BE2C (cell line): ENCODE results near the gene EFCAB6.

Source experiments
- DNase-seq: peaks from one replicate; pipeline ENCODE4 v3.0.0-alpha.2; 2020
- H3K27me3 ChIP-seq: fragments of 250-450 bp; sonication (Bioruptor Pico); 2 replicates; pipeline ENCODE4 v1.5.1; 2020; ENCODE audit warnings: mild to moderate bottlenecking
- H3K36me3 ChIP-seq: fragments of 250-450 bp; sonication (Bioruptor Pico); 2 replicates; pipeline ENCODE4 v1.5.1; 2020; ENCODE audit warnings: mild to moderate bottlenecking
- H3K4me1 ChIP-seq: fragments of 250-450 bp; sonication (Bioruptor Pico); 2 replicates; pipeline ENCODE4 v1.5.1; 2020
- H3K4me3 ChIP-seq: 2 replicates; pipeline ENCODE4 v1.5.1; 2011; ENCODE audit warnings: low read depth, low read length
- H3K9me3 ChIP-seq: fragments of 250-450 bp; sonication (Bioruptor Pico); 2 replicates; pipeline ENCODE4 v1.5.1; 2020
- CTCF ChIP-seq: IDR thresholded peaks from 2 replicates; pipeline ENCODE4 v1.5.1; 2012; ENCODE audit warnings: mild to moderate bottlenecking, low read depth, low read length

The EFCAB6 gene

GRCh38 chr22:43543522-43544288 lies 268.4 kb downstream of the EFCAB6 start:
- H3K9me3 ChIP-seq: no peaks in the 10 kb centered on the region
- no peak for DNase-seq
- no peak overlapping the region for H3K4me3 ChIP-seq
- TF ChIP-seq CTCF: no peak
- H3K36me3 ChIP-seq: no peaks in the 10 kb centered on the region
- no peaks in the 10 kb centered on the region for H3K4me1 ChIP-seq
- no peaks in the 10 kb centered on the region for H3K27me3 ChIP-seq

GRCh38 chr22:43542681-43543521 lies 269.2 kb downstream of the EFCAB6 start:
- H3K27me3 ChIP-seq: no peaks in the 10 kb centered on the region
- H3K4me3 ChIP-seq: no peak overlapping the region
- no peak for DNase-seq
- H3K9me3 ChIP-seq: no peaks in the 10 kb centered on the region
- TF ChIP-seq CTCF: no peak
- H3K4me1 ChIP-seq: no peaks in the 10 kb centered on the region
- H3K36me3 ChIP-seq: no peaks in the 10 kb centered on the region

GRCh38 chr22:43541462-43542407 lies 270.4 kb downstream of the EFCAB6 start:
- no peak for TF ChIP-seq CTCF
- H3K4me3 ChIP-seq: no peak overlapping the region
- DNase-seq: no peak
- H3K36me3 ChIP-seq: no peaks in the 10 kb centered on the region
- H3K4me1 ChIP-seq: no peaks in the 10 kb centered on the region
- H3K27me3 ChIP-seq: no peaks in the 10 kb centered on the region
- H3K9me3 ChIP-seq: no peaks in the 10 kb centered on the region

GRCh38 chr22:43541022-43541421 lies 271.1 kb downstream of the EFCAB6 start:
- no peaks in the 10 kb centered on the region for H3K4me1 ChIP-seq
- H3K4me3 ChIP-seq: no peak overlapping the region
- H3K36me3 ChIP-seq: no peaks in the 10 kb centered on the region
- no peak for DNase-seq
- no peaks in the 10 kb centered on the region for H3K27me3 ChIP-seq
- no peaks in the 10 kb centered on the region for H3K9me3 ChIP-seq
- no peak for TF ChIP-seq CTCF

DNA sequence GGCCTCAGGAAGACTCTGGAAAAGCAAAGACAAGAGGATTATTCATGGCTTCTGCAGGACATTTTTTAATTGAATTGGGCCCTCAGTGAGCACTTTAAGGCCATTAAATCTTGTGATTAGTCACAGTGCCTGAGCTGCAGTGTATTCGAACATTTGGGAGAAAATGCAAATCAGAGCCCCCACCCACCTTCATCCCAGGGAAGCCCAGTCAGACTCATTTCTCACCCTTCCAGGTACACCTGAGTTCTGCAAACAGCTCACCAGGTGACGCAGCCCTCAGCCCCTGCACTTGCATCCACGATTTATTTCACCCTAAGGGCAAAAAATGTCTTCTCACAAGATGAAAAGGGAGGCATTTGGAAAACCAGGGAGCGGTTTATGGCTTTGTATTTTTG lies 271.6 kb downstream of the EFCAB6 start:
- Histone ChIP-seq H3K27me3 (no peaks in the 10 kb centered on the region), H3K4me1 (no peaks in the 10 kb centered on the region), H3K9me3 (no peaks in the 10 kb centered on the region), H3K4me3 (no peak overlapping the region), H3K36me3 (no peaks in the 10 kb centered on the region)
- DNase-seq: no peak
- no peak for TF ChIP-seq CTCF
